GM19023 (cell line): Measurements from ENCODE around the gene RITA1.
A peak's percentile ranks its signal among the peaks of the same experiment; 100 is the strongest.
"Not testable (repeated sequence)": the region's sequence is repeated elsewhere in the genome, so short reads cannot be mapped to it uniquely, and the experiment has no call there.

Experiments used
- ATAC-seq: cut with Tn5 transposase; IDR thresholded peaks from one replicate; pipeline ENCODE4 v1.9.1; 2021; ENCODE audit warnings: mild to moderate bottlenecking, moderate library complexity; ENCODE audit not compliant: unreplicated experiment

Gene RITA1

GRCh38 chr12:113185180-113186032 is at the start of gene RITA1, which contains the start of gene DDX54:
Gene RITA1 (plus strand): TSS chr12:113185721. CDS start chr12:113186747, 1,026 bp downstream.
Gene DDX54 (minus strand): TSS chr12:113185478. CDS start chr12:113185451, 27 bp downstream.
- ATAC-seq: peak; percentile 45

- no peak for ATAC-seq
Measured at GRCh38 chr12:113136128-113136989, 49.2 kb upstream of the RITA1 start.

- ATAC-seq: no peak
Measured at GRCh38 chr12:113136990-113137511, 48.5 kb upstream of the RITA1 start.

GRCh38 chr12:113137861-113138783 is 47.4 kb upstream of the RITA1 start:
- no peak for ATAC-seq

- ATAC-seq: no peak
Measured at GRCh38 chr12:113138826-113139225, 46.7 kb upstream of the RITA1 start.

GRCh38 chr12:113140706-113141105 is 44.8 kb upstream of the RITA1 start:
- no peak for ATAC-seq

GRCh38 chr12:113141716-113142115 is 43.8 kb upstream of the RITA1 start:
- ATAC-seq: not testable (repeated sequence)

- ATAC-seq: no peak
Measured at GRCh38 chr12:113142173-113142885, 43.2 kb upstream of the RITA1 start.

GRCh38 chr12:113142886-113143332 is 42.6 kb upstream of the RITA1 start:
- ATAC-seq: no peak

GRCh38 chr12:113143959-113144358 is 41.6 kb upstream of the RITA1 start:
- ATAC-seq: no peak

GRCh38 chr12:113144806-113145205 is 40.7 kb upstream of the RITA1 start:
- no peak for ATAC-seq

GRCh38 chr12:113145720-113146551 is 39.6 kb upstream of the RITA1 start:
- ATAC-seq: no peak

- no peak for ATAC-seq
Measured at GRCh38 chr12:113146999-113147398, 38.5 kb upstream of the RITA1 start.

- ATAC-seq: no peak
Measured at GRCh38 chr12:113149361-113150150, 36.0 kb upstream of the RITA1 start, which contains the start of gene CFAP73. Gene CFAP73 (plus strand): TSS chr12:113149724. CDS start chr12:113149858, 134 bp downstream.

GRCh38 chr12:113151655-113152054 is 33.9 kb upstream of the RITA1 start:
- ATAC-seq: no peak

- ATAC-seq: no peak
Measured at GRCh38 chr12:113152196-113152834, 33.2 kb upstream of the RITA1 start.
